Endometrial microvascular endothelial cells (primary cell): ENCODE measurements around the gene CPN2. TPM values are rescaled to one million over a fixed set of nuclear protein-coding genes. Genes with fewer than 3 reads are reported as not detected.

Source experiments
- in situ Hi-C: cut with HindIII; loops from 2 replicates; pipeline ENCODE4 v1.10.0; 2017; ENCODE audit warnings: low sequenced_read_pairs, low pct_unique_long_range_greater_than_20kb; ENCODE audit errors: inconsistent ontology term
- total RNA-seq: library from RNA; depleted of rRNA; stranded (reverse); fragments of >200 nt; gene quantifications from one replicate; pipeline ENCODE4 v1.2.3, GENCODE V29; 2015; ENCODE audit errors: inconsistent ontology term

CPN2 gene
- total RNA-seq, 1 donor from 2014 or later, result not detected

DNA sequence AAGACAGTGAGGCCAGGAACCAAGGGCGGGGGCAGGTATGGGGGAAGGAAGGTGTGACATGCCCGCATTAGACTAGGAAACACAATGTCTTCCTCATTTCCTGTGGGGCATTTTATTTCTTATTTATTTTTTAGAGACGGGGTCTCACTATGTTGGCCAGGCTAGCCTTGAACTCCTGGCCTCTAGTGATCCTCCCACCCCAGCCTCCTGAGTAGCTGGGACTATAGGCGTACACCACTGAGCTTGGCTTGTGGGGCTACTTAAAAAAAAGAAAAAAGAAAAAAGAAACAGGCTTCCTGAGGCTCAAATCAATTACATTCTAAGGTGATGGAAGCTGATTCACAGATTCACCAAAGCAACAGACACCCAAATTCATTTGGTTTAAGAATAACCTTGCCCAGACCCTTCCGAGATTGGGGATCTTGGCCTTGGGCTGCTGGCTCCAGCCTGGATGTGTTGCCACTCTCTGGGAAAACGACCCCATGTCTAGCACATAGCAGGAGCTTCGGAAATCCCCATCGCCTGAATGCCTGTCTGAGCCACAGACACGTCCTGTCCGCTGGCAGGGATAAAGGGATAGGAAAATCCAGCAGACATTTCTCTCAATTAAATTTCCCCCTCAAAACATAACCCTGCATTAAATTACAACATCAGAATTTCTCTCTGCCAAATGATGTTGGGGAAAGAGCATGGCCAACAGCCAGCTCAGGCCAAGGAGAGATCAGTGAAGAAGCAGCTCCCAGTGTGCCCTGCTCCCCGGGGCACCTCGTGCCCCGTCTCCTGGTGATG, 13.0 kb downstream of the CPN2 start:
- in situ Hi-C loops, result no loop called here

DNA sequence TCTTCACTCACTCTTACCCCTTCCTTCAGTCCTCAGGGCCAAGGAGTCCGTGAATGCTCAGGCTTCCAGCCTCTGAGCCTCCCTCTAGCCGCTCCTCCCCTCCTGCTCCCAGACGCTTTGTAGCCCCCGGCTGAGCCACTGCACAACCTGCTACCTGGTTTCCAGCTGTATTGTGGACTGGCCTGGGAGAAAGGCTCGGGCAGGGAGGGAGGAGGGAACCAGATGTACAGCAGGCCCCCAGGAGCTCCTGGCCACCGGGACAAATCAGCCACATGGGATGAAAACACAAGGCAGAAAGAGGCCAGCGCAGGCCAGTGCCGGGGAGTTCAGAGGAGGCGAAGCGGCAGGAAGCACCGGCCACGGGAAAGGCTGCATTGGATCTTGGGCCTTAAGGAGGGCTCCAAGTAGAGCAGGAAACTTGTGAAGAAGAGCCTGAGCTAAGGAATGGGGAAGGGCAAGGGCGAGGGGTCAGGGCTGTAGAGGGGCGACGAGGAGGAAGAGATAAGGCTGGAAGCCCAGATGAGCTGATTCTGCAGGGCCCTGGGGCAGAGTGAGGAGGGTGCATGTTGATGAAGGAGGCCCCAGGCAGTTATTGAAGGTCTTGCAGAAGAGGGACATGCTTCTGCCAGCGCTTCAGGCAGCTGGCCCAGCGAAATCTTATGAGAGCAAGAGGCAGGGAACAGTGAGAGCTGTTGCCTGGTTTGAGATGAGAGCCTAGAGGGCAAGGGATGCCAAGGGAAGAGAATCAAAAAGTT, 14.3 kb downstream of the CPN2 start:
- in situ Hi-C loops, result no loop called here

DNA sequence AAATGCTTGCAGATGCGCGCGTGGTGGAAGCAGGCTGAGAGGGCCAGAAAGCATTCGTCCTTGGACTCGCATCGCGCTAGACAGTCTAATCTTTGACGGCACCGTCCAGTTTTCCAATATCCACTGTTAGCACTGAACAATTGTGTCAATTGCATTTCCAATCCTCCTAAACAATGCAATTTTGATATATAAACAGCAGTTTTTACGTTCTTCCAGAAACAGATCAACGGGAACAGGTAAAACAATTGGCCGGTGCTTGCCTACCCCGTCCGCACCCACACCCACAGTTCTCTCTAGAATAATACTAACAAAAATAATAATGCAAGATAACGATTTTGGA, 17.2 kb downstream of the CPN2 start:
- in situ Hi-C loops, result no loop called here

DNA sequence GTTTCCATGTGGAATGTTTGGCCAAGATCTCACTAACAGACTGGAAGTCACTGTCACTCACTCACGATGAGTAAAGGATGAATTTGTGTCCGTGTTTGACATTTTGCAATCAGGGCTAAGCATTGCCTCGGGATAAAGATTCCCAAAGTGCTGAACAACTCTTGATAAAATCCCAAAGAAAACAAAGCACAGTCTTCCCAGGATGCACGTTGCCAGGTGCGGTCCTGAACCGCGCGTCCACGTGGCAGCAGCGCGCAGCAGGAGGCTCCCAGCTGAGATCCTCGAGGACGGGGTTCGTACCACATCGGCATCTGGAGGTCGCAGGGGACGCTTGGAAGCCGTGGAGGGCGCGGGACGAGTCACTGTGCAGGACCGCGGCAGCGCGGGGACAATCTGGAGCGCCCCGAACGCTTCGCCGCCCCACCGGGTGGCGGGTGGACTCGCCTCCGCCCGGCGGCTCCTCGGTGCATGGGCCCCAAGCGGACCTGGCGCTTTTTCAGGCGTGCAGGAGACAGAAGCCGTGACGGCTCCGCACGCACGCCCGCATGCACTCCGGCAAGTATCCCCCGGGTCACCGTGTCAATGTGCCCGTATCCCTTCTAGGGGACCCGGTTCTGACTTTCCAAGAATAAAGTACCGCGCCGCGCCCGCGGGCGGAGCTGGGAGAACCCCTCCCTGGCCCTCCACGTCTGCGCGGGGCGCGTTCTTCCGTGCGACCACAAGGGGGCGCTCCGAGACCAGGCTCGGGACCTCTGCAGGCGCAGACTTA, 17.7 kb downstream of the CPN2 start:
- in situ Hi-C loops, result no loop called here

DNA sequence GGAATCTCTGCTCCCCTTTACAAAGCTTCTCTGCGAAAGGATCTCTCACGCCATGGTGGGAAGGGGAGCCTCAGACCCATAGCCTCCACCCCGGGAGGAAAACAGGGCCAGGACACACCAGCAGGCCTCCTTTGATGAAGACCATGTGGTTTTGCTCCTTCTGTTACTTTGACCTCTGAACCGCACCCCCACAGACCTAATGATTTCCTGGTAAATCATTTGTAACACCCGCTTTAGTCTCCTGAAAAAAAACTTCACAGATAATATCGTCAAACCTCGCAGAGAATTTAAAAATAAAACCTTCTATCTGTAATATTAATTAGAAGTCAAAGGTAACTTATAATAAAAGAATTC, 18.3 kb downstream of the CPN2 start:
- in situ Hi-C loops, result no loop called here

DNA sequence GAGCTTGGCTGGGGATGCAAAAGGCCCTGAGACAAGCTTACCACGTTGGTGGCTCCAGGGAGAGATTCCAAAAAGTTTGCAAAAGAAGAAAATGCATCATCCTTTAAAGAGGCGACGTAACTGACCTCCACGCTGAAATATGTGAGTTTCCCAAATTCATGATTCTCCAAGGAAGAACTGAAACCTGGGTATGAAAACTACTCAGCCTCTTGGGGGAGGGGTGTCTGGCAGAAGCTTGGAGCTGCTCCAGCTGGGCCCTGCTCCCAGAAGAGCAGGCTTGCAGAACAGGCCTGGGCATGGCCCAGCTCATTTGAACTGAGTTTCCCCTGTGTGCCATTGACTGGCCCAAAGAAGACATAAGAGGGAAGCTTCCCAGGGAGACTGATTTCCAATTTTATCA, 20.5 kb downstream of the CPN2 start:
- in situ Hi-C loops, result no loop called here

DNA sequence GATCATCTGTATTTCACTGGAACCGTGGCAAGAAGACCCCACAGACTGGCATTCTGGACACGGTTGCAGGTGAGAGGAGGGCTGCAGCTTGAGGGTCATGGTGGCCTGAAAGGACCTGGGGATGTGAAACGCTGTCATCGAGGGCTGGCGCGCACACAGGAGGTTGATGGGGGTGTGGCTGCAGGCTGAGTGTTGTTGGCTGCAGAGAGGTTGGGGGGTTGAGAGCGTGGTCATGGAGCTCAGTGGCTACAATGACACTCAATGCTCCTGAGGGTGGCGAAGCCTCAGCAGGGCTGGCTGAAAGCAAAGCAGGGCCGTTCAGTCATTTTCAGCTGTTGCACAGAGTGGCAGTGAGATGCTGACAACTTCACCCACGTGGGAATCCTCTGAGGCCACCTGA, 21.0 kb downstream of the CPN2 start:
- in situ Hi-C loops, result no loop called here

DNA sequence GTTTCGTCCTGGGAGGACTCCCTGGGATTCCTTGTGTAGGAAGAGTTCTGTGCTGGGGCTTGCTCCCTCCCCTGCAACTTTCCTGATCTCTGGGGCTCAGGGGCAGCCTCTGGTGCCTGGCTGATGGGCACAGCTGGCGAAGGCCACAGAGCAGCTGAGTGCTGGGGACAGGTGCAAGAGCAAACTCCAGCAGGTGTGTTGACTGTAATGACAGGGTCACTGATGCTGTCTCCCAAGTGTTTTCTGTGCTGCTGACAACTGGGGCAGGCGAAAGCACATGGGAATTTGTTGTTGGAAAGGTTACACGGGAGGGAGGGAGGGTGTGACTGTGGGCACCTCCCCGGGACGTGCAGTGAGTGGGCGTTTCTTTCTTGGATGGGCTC, 21.6 kb downstream of the CPN2 start:
- in situ Hi-C loops, result no loop called here

DNA sequence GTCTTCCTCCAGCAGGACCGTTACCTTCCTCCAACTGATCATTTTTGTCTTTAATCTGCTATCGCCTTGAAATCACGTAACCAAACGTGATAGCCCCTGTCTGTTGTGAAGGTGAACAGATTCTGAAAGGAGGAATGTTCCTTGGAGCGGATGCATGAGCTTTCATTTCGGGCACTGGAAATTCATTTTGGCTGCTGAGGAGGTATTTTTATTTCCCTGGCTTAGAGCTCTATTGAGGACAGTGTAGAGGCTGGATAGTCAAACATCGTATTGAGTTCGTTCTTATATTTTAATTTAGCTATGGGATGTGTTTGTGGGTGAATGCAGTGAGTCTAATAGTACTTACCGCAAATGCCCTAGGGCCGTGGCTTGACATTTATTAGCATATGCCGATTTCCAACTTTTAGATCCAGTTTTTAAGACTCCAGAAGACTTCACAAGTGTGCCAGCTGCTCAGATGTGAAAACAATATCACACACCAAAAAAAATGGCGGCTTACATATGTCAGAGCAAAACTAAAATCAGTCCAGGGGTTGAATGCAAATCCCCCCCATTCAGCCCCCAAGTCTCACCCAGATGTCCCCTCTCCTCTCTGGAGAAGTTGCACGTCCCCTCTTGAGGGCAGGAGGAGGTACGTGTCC, 22.1 kb downstream of the CPN2 start:
- in situ Hi-C loops, result no loop called here

DNA sequence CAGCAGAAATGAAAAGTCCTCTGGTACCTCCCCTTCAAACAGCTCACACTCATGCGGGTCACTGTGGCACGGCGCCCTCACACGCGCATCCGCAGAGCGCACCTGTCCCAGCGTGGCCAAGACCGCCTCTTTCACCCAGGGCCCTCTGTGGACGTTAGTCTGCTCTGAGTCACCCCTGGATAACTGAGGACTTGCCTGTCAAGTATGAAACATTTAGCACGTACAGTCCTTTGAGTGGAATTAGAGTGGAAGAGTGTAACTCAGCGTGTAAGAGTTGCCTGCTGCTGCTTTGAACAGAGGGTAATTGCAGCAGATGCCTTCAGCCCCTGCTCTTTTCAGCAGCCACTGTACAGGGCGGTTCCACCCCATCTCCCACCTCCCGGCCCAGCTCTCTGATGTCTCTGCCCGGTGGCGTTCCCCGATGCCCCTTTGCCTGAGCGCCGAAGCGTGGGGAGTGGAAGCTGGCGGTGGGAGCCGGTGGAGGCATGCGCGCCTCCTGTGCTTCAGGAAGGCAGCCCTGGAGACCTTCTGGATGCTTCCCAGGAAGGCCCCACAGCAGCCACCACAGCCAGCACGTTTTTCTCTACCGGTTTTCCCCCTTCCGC, 23.0 kb downstream of the CPN2 start:
- in situ Hi-C loops, result no loop called here

DNA sequence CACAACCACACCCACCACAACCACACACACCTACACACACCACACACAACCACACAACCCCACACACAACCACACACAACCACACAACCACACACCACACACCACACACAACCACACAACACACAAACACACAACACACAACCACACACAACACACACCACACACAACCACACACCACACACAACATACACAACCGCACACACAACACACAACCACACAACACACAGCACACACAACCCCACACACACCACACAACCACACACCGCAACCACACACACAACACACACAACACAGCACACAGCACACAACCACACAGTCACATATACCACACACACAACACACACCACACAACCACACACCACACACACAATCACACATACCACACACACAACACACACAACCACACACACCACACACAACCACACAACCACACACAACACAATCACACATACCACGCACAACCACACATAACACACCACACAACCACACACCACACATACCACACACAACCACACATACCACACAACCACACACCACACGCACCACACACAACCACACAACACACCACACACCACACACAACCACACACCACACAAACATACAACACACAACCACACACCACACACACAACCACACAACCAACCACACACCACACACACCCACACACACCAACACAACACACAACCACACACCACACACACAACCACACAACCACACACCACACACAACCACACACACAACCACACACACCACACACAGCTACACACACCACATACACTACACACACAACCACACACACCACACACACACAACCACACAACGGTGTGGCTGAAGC, 23.7 kb downstream of the CPN2 start:
- in situ Hi-C loops, result no loop called here

DNA sequence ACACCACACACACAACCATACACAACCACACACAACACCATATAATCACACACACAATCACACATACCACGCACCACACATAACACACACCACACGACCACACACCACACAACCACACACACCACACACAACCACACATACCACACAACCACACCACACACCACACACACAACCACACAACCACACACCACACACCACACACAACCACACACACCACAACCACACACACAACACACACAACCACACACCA, 24.2 kb downstream of the CPN2 start:
- in situ Hi-C loops, result no loop called here

DNA sequence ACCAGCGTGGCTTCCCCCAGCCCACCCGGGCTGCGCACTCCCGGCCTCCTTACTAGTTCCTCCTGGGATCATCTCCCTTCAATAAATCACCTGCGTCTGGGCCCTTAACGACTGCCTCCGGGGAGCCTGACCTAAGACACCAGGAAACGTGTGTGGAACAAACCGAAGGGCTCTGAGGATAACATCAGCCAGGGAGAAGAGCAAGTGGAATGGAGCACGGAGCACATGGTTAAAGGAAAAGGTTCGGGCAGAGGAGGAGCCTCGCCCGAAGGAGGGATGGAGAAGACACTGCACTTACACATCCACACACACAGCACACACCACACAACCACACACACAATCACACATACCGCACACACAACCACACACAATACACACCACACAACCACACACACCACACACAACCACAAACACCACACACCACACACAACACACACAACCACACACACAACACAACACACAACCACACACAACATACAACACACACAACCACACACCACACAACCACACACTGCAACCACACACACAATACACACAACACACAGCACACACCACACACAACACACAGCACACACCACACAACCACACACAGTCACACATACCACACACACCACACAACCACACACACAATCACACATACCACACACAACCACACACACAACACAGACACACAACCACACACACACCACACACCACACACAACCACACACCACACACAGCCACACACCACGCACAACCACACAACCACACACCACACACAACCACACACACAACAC, 24.7 kb downstream of the CPN2 start:
- in situ Hi-C loops, result no loop called here

DNA sequence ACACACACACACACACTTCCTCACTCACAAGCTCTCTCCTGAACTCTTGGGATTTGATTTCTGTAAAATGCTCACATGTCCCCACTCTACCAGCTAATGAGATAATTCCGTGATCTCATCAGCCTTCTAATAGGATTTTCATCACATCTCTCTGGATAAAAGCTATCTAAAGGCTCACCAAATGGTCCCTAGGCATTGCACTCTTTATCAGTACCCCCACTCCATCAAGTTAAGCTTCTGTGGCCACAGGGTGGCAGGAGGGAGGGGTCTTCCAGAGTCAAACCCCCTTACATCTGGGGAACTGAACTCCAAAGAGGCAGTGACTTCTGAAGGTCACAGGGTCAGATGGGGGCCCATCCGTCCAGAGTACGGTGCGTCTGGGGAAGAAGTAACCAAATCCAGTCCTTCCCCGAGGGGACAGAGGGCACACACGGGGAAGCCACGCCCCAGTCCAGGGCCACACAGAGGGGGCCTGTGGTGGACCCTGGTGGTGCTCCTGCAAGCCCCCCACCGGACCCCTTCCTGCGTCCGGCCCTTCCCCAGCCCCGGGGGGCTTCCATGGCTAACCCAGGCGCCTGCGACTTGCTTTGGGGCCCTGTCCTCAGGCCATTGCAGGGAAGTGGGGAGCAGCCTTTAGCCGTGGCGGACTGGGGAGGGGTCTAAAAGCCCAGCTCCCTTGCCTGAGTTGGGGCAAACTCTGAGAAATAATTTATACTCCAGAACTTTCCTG, 25.5 kb downstream of the CPN2 start:
- in situ Hi-C loops, result no loop called here

DNA sequence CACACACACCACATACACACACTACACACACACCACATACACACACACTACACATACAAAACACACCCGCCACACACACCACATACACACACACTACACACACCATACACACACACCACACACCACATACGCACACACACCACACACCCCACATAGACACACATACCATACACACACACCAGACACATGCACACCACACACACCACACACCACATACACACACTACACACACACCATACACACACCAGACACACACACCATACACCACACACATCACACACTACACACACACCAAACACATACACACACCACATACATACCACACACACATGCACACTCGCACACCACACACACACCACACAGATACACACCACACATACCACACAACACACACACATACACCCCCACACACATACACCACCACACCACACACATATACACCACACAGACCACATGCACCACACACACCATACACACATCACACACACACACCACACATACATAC, 26.3 kb downstream of the CPN2 start:
- in situ Hi-C loops, result loop anchor here (25.0 kb wide), 1 partner anchor 363 kb away; no protein-coding TSS in a partner anchor

DNA sequence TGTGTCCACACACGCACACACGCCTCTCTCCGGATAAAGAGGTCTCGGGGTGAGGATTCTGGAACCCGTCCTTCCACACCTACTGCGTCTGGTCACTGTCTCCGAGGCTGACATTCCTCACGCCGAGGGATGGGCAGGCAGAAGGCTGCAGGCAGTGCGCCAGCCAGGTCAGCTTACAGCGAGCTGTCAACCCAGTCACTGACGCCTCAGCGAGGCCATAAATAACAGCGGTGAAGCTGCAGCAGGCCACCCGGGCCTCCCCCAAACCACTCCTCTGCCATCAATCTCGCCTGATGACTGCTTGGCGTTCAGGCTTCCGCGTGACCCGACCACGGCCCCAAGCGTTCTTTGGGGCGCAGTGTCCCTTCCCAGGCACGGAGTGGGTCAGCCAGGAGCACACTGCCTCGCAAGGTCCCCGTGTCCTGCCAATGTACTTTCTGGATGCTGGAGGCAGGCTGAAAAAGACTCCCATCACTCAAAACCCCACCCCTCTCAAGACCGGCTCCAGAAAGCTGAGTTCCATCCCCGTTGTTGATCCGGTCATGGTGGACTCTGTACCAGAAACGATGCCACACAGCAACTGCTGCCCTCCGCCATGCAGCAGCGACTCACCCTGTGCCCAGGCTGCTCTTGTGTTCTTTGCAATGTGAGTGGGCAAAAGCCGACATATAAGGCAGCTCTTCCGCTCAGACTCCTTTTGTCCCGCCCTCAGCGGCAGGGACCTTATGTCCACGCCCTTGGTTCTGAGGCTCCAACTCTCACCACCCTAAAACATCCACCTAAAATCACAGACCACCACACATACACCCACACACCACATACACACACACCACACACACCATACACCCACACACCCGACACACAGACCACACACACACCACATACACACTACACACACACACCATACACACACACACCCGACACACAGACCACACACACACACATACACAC, 27.1 kb downstream of the CPN2 start:
- in situ Hi-C loops, result loop anchor here (25.0 kb wide), 1 partner anchor 362 kb away; no protein-coding TSS in a partner anchor
